HG02798 (cell line): ENCODE data around the gene RGL1.

Experiments used
- ATAC-seq: cut with Tn5 transposase; IDR thresholded peaks from one replicate; pipeline ENCODE4 v1.9.1; 2021; ENCODE audit warnings: mild to moderate bottlenecking; ENCODE audit not compliant: unreplicated experiment, poor library complexity

RGL1 gene

DNA sequence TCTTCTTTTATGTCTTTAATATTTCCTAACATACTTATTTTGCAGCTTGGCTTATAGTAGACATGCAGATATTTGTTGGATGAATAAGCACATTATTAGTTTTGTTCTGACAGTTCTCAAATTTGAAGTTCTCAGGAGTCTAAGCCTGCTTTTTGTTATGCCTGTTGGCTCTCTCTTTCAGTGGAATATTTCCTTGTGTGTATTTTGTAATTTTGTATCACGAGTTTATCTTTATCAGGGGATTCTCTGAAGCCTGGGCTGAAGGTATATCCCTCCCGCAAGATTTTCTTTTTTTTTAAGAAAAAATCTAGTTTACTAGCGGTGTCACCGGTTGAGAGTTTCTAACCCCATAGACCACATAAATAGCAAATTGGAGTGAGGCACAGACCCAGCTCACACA, 105.9 kb downstream of the RGL1 start:
- ATAC-seq = no peak

DNA sequence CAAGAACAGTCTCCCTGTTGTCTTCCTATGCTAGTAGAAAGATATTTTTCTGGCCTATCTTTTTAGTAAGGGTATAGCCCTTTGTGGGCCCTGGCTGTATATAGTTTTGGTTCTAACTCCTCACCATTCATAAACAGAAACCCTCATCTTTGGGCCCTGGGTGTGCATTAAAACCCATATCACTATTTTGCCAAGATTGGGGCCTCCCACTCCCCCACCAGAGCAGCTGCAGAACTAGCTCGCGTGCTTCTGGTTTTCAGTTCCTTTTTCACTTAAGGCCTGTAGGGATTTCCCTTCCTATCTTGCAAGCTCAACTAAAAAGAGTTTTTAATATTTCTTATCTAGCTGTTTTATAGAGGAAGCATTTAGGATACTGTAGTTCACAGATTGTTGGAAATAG, 106.4 kb downstream of the RGL1 start:
- ATAC-seq = peak; percentile 73

- ATAC-seq = peak; percentile 66
Observed at GRCh38 chr1:183912265-183912886, 107.5 kb downstream of the RGL1 start.

- no peak for ATAC-seq
Observed at GRCh38 chr1:183913567-183913993, 108.7 kb downstream of the RGL1 start.

GRCh38 chr1:183914276-183914675, 109.4 kb downstream of the RGL1 start:
- no peak for ATAC-seq

GRCh38 chr1:183914891-183915290, 110.0 kb downstream of the RGL1 start:
- ATAC-seq = no peak

- ATAC-seq = peak; percentile 42
Observed at GRCh38 chr1:183915625-183916510, 110.9 kb downstream of the RGL1 start.

DNA sequence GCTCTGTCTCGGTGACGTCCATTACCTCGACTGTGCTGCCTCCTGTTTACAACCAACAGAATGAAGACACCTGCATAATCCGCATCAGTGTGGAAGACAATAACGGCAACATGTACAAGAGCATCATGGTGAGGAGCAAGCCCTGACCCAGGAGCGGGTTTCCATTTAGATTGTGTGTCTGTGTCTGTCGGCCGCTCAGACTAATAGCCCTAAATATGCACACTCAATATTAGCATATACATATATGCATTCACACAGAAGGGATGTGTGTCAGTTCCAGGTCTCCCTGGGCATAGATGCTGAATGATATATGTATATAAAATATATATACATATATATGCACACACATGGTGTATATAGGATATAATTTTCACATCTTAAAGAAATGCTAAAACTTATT, 111.7 kb downstream of the RGL1 start:
- no peak for ATAC-seq

- no peak for ATAC-seq
Observed at GRCh38 chr1:183918589-183918988, 113.7 kb downstream of the RGL1 start.

DNA sequence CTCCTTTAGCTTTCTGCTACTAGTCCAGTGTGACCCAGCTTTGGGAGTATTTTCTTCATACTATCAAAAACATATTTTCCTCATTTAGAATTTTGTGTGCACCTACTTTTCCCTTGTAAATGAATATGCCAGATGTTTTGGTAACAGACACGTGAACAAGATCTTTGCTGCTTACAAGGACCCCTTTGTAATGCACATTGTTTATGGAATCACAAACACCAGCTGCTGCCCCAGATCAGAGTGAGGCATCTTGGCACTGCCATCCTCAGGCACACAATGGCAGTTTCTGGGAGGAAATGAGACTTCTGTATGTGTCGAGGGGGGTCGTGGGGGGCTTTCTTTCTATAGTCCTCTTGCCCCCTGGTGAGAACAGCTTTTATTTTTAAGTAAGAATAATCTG, 115.7 kb downstream of the RGL1 start:
- no peak for ATAC-seq

DNA sequence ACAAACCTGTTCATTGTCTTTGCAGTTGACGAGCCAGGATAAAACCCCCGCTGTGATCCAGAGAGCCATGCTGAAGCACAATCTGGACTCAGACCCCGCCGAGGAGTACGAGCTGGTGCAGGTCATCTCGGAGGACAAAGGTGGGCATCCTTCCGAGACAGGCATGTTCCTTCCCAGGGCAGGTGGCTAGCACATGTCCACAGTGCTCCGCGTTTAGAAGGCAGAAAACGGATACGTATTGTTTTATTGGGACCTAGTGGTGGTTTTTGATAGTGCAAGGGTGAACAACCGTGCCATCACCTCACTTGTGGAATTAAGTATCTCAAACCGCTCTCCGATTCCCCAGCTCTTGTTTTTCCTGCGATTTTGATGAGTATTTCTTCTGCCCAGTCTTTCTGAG, 117.3 kb downstream of the RGL1 start:
- ATAC-seq = no peak

DNA sequence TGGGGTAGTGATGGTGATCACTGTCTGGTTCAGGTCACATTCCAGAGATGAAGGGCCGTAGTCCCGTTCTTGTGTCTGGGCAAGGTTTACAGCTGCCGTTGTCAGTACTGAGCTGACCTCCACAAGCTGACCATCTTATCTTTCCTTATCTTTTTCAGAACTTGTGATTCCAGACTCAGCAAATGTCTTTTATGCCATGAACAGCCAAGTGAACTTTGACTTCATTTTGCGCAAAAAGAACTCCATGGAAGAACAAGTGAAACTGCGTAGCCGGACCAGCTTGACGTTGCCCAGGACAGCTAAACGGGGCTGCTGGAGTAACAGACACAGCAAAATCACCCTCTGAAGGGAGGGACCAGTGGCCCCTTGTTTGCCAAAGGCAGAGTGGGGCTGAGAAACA, 121.0 kb downstream of the RGL1 start:
- no peak for ATAC-seq

GRCh38 chr1:183926983-183927382, 122.1 kb downstream of the RGL1 start:
- no peak for ATAC-seq

- ATAC-seq = no peak
Observed at GRCh38 chr1:183931646-183932271, 126.8 kb downstream of the RGL1 start.

DNA sequence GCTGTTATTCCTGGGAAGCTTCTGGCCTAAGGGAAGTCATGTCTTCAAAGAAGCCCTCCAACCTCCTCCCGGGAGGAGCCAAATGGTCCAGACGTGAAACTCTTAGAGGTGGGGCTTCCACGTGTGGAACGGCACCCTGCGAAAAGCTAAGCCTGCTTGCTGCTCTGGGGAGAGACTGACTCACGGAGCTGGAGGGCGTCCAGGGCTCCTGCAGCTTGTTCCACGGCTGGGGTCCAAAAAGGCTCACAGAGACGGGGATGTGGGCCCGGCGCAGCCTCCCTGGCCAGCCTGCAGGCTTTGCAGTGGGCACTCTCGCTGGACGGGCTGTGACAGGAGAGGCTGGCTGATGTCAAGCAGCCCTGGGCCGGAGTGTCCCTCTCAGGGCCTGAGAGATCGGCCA, 127.5 kb downstream of the RGL1 start:
- no peak for ATAC-seq

DNA sequence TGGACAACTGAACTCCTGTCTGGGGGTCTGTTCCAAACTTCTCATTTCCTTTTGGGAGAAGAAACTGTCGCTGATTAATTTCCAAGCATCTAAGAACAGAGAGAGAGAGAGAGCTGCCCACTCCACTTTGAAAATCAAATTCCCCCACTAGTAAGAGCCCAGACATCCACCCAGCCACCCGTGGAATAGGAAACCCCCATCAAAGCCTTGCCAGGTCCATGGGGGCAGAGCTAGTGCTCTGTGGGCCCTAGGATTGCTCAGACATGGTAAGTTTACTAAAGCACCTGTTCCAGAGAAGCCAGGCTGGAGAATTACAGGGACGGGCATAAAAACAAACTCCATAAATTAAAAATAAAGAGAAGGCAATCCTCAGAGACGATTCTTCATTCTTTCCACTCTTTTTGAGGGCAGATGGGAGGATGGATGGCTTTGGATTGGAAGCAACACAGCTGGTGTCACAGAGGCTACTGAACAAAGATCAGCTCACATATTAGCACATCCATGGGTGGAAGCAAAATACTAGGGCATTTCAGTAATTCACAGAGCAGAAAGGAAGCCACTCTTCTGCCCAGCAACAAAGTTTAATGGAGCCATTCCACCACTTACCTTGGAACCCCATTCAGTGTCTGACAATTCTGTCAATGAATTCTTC, 128.7 kb downstream of the RGL1 start:
- ATAC-seq = no peak

DNA sequence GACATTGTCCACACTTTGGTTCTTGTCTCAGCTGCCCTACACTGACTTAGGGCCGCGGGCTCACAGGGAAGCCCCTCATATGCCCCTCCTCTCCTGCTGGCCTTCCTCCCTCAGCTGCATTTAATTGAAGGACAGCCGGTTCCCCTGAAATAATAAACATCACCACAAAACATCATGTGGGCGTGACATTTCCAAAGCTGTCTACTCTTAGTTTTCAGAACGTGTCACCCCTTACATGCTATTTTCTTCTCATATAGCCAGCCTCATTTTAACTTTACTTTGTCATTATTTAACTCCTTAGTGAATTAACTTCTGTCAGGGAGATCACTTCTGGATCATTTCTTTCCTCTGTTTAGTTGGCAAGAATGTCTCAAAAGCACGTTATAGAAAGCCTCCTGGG, 129.4 kb downstream of the RGL1 start:
- no peak for ATAC-seq

GRCh38 chr1:183936009-183936408, 131.1 kb downstream of the RGL1 start:
- no peak for ATAC-seq

- ATAC-seq = no peak
Observed at GRCh38 chr1:183936791-183937190, 131.9 kb downstream of the RGL1 start.

DNA sequence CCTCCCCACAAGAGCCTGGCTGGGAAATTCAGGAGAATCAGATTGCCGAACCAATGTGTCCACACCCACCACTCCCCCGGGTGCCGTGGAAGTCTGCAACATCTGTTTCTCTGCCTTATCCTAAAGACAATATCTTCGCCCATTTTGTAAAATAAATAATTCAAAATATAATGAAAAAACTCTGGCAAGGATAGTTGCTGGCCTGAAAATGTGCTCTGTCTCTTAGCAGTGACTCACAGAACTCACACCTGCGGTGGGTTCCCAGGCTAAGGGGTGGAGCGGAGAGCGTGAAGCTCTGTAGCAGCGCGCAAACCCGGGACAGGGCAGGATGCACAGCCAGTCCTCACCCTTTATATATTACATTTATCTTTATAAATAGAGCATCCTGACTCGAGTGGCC, 132.7 kb downstream of the RGL1 start:
- no peak for ATAC-seq

DNA sequence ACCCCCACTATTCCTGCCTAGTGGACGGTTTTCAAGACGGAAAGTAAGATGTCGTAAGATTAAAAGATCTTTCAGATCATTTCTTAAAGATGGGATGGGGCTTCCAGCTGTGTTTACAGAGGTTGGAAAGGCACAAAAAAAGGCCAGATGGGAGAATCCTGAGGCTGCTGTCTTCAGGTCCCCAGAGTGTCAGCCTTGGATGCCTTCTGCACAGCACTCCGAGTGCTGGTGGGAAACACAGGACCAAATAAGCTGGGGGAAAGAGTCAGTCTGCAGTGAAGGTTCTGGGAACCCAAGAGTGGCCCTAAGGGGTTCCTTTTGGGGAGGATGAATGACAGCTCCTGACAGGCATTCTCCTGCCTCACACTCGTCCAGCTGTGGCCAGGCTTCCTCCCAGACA, 136.1 kb downstream of the RGL1 start:
- ATAC-seq = no peak
